Uterus (tissue), 4 donors: ENCODE measurements around the gene BEST1. TPM values are rescaled to one million over a fixed set of nuclear protein-coding genes. Genes with fewer than 3 reads are reported as not detected.
A peak's percentile ranks its signal among the peaks of the same experiment; 100 is the strongest.

ENCODE experiments used
- DNase-seq, 2 donors: peaks; one replicate each; pipeline ENCODE4 v3.0.0-alpha.2; 2019 to 2020
- H3K27ac ChIP-seq, 2 donors: fragments of 200-600 bp; sonication (generic); 1 replicate in 1 of 2; 2 replicates in 1 of 2; pipeline ENCODE4 v1.5.1; 2016 to 2018
- H3K27me3 ChIP-seq, 2 donors: fragments of 200-600 bp; sonication (generic); one replicate each; pipeline ENCODE4 v1.5.1; 2018 to 2019; ENCODE audit warnings: control low read depth in 1 of 2
- H3K36me3 ChIP-seq, 2 donors: fragments of 200-600 bp; sonication (generic); one replicate each; pipeline ENCODE4 v1.5.1; 2019; ENCODE audit warnings: control low read depth in 1 of 2
- H3K4me1 ChIP-seq, 2 donors: fragments of 200-600 bp; sonication (generic); one replicate each; pipeline ENCODE4 v1.5.1; 2018 to 2019; ENCODE audit warnings: control low read depth in 1 of 2
- H3K4me3 ChIP-seq, 2 donors: fragments of 200-600 bp; sonication (generic); 1 replicate in 1 of 2; 2 replicates in 1 of 2; pipeline ENCODE4 v1.5.1; 2018 to 2019; ENCODE audit warnings: mild to moderate bottlenecking in 1 of 2
- H3K9me3 ChIP-seq, 2 donors: fragments of 200-600 bp; sonication (generic); one replicate each; pipeline ENCODE4 v1.5.1; 2019; ENCODE audit warnings: control low read depth in 1 of 2
- POLR2A ChIP-seq, 2 donors: fragments of 450-650 bp; IDR thresholded peaks; one replicate each; pipeline ENCODE4 v1.6.1; 2016; ENCODE audit warnings: antibody characterized with exemption in 2 of 2, mild to moderate bottlenecking in 1 of 2, moderate library complexity in 1 of 2
- intact Hi-C: fragments of 100-400 bp; cut with DNase I; formaldehyde crosslinking; loops from one replicate; pipeline ENCODE4 v1.15.1; 2023; ENCODE audit warnings: low total_unique reads
- total RNA-seq, 4 donors: library from RNA; depleted of rRNA in 3 of 4; stranded (reverse); fragments of >200 nt in 3 of 4; gene quantifications; one replicate each; pipeline versions ENCODE4 v1.1.0 to v1.2.4, GENCODE V29; 2014 to 2023
- TF ChIP-seq, protein P1 (sequence below), 4 experiments: fragments of 200-600 bp in 2 of 4; fragments of 450-650 bp in 2 of 4; sonication (generic) in 2 of 4; IDR thresholded peaks; one replicate each; pipeline ENCODE4 v1.5.1; 2016 to 2019; ENCODE audit warnings: antibody characterized with exemption in 4 of 4, mild to moderate bottlenecking in 2 of 4, moderate library complexity in 1 of 4
- donor health status: DM: yes; HTN: yes; CAD: no.

The BEST1 gene
- total RNA-seq, 4 donors from 2014 or later = 3.3 to 11.1 (median 3.9) TPM

DNA sequence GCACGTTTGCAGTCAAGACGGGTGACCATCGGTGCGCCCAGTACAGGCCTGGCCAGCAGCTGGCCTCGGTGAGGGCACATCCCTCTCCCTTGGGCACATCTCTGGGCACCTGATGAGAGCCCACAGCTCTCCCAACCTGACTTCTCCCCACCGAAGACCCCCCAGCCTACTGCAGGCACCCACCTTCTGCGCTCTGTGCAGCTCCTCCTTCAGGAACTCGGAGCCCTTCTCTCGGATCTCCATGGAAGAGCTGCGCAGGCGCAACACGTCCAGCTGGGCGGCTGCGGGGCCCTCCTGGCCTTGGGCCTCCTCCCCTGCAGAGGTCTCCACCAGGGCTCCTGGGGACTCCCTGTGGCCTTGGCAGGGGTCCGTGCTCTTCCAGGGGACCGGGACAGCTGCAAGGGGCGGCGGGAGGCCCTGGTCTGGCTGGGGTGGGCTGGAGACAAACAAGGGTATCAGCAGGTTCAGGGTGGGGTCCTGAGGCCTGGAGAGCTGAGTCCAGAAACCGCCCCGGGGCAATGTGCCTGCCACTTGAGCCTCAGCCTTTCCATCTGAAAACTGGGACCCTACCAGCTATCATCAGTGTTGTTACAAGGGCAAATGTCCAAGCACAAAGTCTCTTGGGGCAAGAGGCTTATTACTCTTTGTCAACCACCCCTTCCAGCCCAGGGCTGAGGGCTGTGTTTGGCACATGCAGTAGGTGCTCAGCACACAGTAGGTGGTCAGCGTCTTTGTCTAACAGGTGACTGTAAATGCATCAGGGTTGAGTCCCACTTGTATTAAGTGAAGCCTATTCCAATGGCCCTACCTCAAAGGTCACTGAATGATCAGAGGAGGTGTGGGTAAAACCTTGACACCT lies 42.1 kb upstream of the BEST1 start:
- H3K4me3 ChIP-seq = no peak overlapping the region
- no peaks in the 10 kb centered on the region for H3K36me3 ChIP-seq
- no peak for TF ChIP-seq POLR2A (IDR thresholded peaks at IDR 0.05)
- TF ChIP-seq, protein P1, sequence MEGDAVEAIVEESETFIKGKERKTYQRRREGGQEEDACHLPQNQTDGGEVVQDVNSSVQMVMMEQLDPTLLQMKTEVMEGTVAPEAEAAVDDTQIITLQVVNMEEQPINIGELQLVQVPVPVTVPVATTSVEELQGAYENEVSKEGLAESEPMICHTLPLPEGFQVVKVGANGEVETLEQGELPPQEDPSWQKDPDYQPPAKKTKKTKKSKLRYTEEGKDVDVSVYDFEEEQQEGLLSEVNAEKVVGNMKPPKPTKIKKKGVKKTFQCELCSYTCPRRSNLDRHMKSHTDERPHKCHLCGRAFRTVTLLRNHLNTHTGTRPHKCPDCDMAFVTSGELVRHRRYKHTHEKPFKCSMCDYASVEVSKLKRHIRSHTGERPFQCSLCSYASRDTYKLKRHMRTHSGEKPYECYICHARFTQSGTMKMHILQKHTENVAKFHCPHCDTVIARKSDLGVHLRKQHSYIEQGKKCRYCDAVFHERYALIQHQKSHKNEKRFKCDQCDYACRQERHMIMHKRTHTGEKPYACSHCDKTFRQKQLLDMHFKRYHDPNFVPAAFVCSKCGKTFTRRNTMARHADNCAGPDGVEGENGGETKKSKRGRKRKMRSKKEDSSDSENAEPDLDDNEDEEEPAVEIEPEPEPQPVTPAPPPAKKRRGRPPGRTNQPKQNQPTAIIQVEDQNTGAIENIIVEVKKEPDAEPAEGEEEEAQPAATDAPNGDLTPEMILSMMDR (IDR thresholded peaks at IDR 0.05) = no peak
- H3K27ac ChIP-seq = peak overlapping the region; percentile 66 to 70
- H3K9me3 ChIP-seq = no peaks in the 10 kb centered on the region
- no peaks in the 10 kb centered on the region for H3K27me3 ChIP-seq
- H3K4me1 ChIP-seq = peaks cover 0 to 10% of the 10 kb centered on the region in 2 donors
- DNase-seq = no peak
- intact Hi-C loops = no loop called here

DNA sequence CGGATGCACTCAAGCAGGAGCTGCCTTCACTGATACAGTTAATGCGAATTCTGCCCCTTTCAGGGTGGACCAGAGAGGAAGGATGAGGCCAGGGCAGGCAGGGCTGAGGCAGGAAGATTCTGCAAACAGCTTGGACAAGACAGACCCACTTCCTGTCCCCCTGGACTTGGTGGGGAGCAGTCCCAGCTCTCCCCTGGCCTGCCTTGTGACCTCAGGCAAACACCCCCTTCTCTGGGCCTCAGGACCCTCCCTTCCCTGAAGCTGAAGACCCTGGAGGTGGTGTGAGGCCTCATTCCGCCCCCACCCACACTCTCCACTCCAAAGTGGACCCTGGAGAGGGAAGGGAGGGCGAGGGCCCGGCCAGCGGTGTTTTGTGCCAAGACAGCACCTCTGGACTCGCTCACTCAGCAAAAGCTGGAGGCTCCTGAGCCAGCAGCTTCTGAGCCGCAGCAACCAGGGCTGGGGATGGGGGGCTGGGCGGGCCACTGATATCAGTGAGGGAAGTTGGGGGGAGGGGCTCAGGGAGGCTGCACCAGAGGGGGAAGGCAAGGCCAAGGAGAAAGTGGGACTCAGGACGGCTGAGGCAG lies 41.3 kb upstream of the BEST1 start:
- intact Hi-C loops = no loop called here
- H3K4me1 ChIP-seq = peaks cover 0 to 10% of the 10 kb centered on the region in 2 donors
- no peak for TF ChIP-seq POLR2A (IDR thresholded peaks at IDR 0.05)
- TF ChIP-seq, protein P1 (IDR thresholded peaks at IDR 0.05) = no peak
- H3K27me3 ChIP-seq = no peaks in the 10 kb centered on the region
- DNase-seq = peak in 1 of 2 donors; percentile 64
- no peaks in the 10 kb centered on the region for H3K9me3 ChIP-seq
- no peak overlapping the region for H3K4me3 ChIP-seq
- no peaks in the 10 kb centered on the region for H3K36me3 ChIP-seq
- peak overlapping the region; percentile 66 to 70 for H3K27ac ChIP-seq

DNA sequence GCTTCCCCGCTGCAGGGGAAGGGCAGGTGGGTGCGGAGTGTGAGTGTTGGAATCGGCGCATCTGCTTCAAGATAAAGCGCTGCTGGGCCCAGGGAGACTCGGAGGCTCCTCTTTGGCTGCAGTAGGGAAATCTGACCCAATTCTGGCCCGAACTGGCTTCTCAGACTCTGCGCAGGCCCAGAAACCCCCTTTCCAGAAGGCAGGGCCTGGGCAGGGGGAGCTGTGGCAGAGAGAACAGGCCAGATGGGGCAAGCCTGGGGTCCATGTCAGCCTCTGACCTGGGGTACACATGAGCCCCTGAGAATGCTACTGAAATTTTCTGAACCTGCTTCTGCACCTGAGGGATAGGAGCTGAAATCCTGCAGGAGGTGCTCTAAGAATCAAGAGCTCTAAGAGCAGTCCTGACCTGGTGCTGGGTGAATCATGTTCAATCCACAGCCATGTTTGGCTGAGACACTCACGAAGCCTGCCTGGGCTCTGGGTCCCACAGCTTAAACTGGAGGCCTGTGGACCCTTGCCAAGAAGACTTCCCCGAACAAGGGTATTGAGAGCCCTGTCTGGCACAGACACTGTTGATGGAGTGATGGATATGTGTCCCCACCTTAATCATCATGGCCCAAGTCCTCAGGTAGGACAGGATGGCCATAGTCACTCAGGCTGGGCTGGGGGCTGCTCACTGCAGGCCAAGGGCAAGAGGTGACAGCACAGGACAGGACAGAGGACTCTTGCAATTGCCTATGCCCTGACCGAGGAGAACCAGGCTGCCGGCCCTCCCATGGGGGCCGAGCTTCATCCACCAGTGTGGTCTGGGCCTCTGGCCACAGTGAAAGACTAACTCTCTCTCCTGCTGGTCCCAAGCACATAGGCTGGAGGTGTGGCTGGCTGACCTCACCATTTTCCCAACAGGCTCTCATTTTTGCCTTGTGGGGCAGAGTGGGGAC lies 39.7 kb upstream of the BEST1 start:
- Histone ChIP-seq H3K9me3 (no peaks in the 10 kb centered on the region), H3K4me1 (peaks cover 0 to 10% of the 10 kb centered on the region in 2 donors), H3K27me3 (no peaks in the 10 kb centered on the region), H3K4me3 (no peak overlapping the region), H3K27ac (peak overlapping the region; percentile 66 to 70), H3K36me3 (no peaks in the 10 kb centered on the region)
- TF ChIP-seq POLR2A (IDR thresholded peaks at IDR 0.05) = no peak
- TF ChIP-seq, protein P1 (IDR thresholded peaks at IDR 0.05) = no peak
- peak; percentile 49 to 73 for DNase-seq
- intact Hi-C loops = no loop called here

DNA sequence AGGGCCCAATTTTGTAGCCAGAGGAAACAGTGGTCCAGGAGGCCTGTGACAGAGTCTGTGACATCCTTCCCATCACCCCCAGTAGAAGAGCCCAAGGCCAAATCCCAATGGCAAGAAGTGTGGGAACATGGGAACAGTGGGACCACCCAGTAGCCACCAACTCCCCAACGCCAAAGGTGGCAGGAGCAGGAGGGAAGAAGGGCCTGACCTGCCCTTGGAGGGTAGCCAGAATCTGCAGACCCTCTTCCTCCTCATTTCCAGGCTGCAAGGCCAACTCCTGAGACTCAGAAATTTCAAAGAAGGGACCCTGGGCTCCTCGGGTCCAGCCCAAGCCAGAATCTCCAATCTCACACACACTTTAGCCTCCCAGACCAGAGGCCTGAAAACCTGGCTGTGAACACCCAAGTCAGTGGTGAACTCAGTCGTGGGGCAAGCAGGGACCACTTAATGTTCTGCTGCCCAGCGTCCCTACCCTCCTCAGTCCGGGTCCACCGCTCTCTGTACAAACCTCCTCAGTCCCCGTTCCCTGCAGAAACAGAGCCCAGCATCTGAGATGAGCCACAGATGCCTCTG lies 38.9 kb upstream of the BEST1 start:
- Histone ChIP-seq H3K27ac (peak overlapping the region; percentile 66 to 70), H3K4me1 (peaks cover 0 to 10% of the 10 kb centered on the region in 2 donors), H3K9me3 (no peaks in the 10 kb centered on the region), H3K36me3 (no peaks in the 10 kb centered on the region), H3K4me3 (no peak overlapping the region), H3K27me3 (no peaks in the 10 kb centered on the region)
- peak in 1 of 2 donors; percentile 27 for DNase-seq
- TF ChIP-seq, protein P1 (IDR thresholded peaks at IDR 0.05) = no peak
- TF ChIP-seq POLR2A (IDR thresholded peaks at IDR 0.05) = no peak
- intact Hi-C loops = no loop called here
